SK-MEL-5 (cell line): ENCODE measurements around the gene ATP6V1F. TPM values are rescaled to one million over a fixed set of nuclear protein-coding genes. Genes with fewer than 3 reads are reported as not detected.
A peak's percentile ranks its signal among the peaks of the same experiment; 100 is the strongest.

Experiments used
- DNase-seq: peaks from one replicate; pipeline ENCODE4 v3.0.0-alpha.2; 2016; ENCODE audit warnings: low read depth, low spot score
- in situ Hi-C: cut with HindIII; loops from 2 replicates; pipeline ENCODE4 v1.10.0; 2016; ENCODE audit warnings: low sequenced_read_pairs, high pct_unique_total_duplicates, low pct_unique_long_range_greater_than_20kb
- polyA plus RNA-seq, 2 experiments: library from polyadenylated mRNA; depleted of rRNA; stranded (reverse); fragments of >200 nt; gene quantifications; 2 replicates each; pipeline ENCODE4 v1.2.3, GENCODE V29; 2015
- total RNA-seq: library from RNA; depleted of rRNA; stranded (reverse); fragments of >200 nt; shearing (Covaris generic); gene quantifications from 2 replicates; pipeline ENCODE4 v1.2.3, GENCODE V29; 2014; rRNA removed

ATP6V1F gene, protein sequence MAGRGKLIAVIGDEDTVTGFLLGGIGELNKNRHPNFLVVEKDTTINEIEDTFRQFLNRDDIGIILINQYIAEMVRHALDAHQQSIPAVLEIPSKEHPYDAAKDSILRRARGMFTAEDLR
- total RNA-seq, result 318 and 339 TPM in 2 replicates
- 339 and 433 TPM in 2 replicates for polyA plus RNA-seq (2015; cell fraction: cytosol; rRNA removed)
- polyA plus RNA-seq (2015; cell fraction: nucleus; rRNA removed), result 26.0 and 33.7 TPM in 2 replicates

DNA sequence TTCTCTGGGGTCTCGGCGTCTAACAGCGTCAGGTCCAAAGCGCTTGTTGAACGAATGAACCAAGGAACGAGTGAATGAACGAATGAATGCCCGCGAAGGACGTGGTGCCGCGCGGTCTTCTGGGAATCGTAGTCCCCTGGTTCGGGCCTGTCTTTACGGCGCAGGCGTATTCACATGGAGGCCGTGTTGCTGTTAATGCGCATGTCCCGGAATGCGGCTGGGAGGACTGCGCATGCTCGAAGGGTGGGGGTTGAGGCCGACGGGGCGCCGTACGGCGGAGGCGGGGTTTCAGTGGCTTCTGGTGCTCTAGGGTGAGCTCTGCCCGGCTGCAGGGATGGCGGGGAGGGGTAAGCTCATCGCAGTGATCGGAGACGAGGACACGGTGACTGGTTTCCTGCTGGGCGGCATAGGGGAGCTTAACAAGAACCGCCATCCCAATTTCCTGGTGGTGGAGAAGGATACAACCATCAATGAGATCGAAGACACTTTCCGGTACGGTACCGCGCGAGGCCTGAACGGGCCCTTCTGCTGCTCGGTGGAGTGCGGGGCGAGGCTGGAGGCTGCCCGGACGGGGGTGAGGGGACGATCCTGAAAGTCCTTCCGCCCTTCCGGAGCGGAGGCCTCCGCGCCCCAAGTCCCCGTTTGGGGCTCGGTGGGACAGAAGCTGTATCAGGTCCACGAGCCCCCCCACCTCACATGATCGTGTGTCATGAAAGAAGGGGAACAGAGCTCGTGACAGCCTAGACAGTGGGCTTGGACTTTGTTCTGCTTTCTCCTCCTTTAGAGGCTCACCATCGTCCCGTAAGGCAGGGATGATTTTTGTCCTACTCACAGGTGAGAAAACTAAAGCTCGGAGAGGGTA lies at the start of gene ATP6V1F:
TSS of gene ATP6V1F (plus strand) at position 286 of the 862 bp plus-strand sequence. CDS start at position 335, 49 bp downstream.
- DNase-seq, result peak; percentile 99
- in situ Hi-C loops, result no loop called here

DNA sequence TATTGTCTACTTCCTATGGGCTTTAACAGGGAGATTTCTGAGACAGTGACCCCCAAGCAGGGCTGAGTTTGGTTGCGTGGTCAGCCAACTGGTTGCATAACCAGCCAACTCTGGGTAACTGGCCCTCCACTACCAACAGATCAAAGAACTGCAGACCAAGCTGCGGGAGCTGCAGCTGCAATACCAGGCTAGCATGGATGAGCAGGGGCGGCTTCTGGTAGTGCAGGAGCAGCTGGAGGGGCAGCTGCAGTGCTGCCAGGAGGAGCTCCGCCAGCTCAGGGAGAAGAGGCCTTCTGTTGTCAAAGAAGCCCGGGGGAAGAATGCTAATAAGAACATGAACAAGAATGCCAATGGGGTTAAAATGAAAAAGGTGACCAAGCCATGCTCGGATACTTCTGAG lies 48.2 kb upstream of the ATP6V1F start:
- in situ Hi-C loops, result no loop called here
- DNase-seq, result no peak

DNA sequence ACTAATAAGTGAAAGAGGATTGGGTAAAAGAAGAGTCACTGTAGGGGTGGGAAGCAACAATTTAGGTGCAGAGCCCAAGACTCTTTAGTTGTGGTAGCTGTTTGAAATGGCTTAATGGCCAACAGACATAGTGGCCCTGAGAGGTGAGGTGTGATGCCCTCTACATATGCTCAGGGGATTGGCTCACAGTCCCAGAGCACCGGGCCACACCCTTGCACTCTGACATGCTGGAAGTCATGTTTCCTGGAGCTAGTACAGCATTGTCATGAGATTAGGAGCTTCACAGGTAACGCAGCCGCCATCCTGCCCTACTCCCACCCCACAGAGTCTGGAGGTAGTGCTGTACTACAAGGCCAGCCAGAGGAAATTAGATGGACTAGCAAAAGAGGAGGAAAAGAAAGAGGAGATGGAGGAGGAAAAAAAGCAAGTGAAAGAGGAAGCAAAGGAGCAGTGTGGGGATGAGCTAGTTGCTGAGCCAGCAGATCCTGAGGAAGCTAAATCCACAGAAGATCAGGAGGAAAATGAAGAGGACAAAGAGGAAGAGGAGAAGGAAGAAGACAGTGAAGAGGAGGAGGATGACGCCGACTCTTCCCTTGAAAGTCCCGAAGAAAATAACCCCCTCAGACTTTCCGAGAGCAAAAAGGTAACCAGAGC lies 47.2 kb upstream of the ATP6V1F start:
- DNase-seq, result no peak
- in situ Hi-C loops, result no loop called here

DNA sequence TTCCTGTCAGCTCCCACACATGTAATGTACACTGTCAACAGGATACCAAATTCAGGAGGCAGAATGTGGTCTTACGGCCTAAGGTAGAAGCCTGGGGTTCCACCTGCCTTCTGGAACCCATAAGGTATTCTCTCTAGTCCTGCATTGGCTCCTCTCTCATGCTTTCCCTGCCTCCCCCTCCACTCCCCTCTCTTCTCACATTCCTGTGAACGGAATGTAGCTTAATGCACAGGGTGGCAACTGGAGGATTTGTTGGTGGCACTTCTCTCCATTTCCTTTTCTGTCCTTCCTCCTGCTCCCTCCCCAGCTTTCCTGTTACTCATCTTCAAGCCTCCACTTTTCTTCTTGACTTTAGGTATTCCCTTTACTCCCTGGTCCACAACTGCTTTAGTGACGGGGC lies 44.0 kb upstream of the ATP6V1F start:
- no peak for DNase-seq
- in situ Hi-C loops, result no loop called here

DNA sequence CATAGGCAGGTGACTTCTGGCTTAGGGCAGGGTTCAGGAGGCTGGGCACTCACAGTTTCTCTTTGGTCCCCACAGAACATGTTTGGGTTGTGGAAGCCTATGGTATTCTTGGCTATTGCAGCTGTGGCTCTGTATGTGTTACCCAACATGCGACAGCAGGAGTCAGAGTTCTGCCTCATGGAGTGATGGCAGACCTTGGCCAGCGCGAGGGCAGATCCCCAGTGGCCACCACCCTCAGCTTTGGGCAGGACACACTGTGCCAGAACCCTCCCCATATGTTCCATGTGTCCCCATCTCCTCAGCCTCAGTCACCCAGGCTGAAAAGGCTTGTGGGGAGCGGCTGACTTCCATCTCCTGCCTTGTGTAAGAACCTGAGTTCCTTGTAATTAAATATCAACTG lies 40.9 kb upstream of the ATP6V1F start:
- in situ Hi-C loops, result no loop called here
- no peak for DNase-seq

DNA sequence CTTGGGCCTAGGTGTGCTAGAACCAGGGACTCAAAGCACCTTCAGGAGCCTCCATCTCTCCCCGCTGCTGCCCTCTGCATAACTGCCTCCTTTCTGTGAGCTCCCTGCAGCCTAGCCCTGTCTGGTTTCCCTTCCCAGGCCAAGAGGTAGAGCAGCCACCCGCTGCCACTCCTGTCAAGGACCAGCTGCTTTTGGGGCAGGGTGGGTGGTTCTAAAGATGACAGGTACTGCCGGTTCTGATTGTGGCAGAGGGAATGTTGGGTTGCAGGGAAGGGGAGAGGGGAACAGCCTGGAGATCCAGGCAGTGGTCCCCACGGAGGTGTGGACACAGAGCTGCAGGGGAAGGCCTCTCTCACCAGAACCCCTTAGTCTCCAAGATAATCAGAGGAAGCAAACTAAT lies 36.1 kb upstream of the ATP6V1F start:
- in situ Hi-C loops, result no loop called here
- DNase-seq, result no peak

DNA sequence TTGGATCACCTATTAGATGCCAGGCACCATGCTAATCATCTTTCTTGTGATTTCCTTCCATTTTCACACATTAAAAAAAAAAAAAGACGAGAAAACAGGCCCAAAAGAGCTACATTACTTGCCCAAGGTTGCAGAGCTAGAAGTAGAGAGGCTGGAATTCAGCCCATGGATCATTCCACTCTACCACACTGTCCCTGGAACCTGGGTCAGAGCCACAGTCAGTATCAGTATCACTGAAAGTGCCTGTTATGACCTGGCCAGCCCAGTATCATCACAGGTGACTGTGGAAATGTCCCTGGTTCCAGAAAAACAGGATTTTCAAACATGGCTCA lies 35.8 kb upstream of the ATP6V1F start:
- in situ Hi-C loops, result no loop called here
- DNase-seq, result no peak

DNA sequence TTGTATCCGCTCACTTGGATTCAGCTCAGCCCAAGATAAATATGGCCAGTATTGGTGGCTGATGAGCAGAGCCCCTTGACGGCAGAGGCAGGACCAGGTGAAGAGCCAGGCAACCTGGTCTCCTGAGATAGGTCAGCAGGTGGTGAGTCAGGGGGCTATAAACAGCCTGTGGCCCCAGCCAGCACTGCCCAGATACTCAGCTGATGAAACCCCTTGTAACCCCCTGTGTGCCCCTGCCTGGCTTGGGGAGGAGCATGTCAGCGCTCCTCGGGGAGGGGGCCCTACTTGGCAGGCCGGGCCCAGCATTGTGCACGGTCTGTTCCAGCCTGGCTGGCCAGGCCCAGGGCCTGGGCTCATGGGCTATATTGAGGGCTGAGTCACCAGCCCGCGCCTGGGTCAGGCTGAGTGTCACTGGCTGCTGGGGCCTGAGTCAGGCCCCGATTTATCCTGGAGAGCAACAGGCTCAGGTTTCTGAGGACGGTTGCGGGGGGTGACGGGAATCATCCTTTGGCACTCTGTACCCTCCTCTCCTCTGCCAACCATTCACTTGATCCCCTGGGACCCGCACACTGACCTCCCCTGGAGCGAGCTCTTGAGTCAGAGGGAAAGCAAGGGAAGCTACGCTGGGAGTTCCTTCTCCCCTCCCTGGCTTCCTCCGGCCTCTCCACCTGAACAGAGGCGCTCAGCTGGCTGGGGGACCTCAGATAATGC lies 35.3 kb upstream of the ATP6V1F start:
- in situ Hi-C loops, result no loop called here
- no peak for DNase-seq

DNA sequence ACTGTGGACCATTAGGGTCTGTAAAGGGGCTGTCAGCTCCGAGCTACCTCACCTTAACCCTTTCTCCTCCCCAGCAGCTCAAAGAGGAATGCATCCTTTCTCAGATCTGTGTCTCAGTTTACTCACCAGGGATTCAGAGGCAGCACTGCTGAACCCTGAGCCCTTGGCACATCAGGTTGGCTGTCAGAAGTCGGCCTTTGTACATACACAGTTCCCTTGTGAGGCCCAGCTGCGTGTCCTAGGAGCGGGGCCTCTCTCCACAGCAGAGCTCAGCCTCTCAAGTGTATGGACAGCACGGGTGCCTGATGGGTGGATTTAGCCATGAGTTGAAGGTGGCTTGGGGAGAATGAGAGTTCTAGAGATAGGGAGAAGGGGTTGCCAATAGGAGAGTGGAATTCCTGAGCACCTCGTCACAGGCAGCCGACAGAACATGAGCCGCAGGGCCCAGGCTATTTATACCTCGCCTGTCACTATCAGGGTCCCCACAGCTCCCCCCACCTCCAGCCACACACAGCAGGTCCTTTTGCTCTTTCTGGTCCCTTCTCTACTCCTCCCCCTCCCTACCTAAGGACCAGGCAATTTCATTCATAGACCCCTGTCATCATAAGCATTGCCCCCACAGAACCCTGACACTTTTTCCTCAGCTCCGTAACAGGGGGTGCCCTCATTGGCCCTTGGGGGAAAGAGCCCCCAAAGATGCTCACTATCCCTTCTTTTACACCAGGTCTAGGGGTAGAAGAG lies 34.5 kb upstream of the ATP6V1F start:
- in situ Hi-C loops, result no loop called here

DNA sequence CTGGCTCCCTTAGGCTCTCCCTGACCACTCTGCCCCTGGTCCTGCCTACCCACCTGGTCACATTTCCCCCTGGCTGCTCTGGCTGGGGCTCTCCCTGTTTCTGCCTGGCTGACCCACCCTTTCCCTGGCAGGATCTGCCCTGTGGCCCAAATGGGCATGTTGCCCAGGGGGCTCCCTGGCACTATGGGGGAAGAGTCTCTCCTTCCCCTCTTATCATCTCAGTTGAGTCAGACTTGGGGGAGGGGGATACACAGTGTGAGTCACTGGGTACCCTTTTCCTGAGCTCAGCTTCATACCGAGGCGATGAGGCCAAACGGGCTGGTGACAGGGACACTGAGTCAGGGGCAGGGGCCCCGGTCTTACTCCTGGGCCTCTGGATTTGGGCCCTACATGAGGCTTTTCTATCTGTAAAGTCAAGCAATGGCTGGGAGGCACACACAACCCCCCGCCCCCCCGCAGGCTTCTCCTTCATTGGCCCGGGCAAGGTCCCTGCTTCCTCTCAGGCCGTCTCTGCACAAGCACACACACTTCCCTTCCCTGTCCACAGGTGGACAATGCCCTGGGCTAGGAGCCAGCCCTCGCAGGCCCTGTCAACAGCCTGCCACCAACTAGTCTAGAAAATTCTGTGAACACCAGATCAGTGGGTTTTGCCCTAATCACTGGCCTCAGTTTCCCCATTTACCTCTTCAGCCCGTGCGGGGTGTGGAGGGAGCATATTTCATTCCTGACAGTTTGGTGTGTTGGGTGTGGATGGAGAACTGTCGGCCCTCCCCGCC lies 33.1 kb upstream of the ATP6V1F start:
- DNase-seq, result no peak
- in situ Hi-C loops, result no loop called here

More for the DNA sequence above, 34.5 kb upstream of the ATP6V1F start:
- no peak for DNase-seq

DNA sequence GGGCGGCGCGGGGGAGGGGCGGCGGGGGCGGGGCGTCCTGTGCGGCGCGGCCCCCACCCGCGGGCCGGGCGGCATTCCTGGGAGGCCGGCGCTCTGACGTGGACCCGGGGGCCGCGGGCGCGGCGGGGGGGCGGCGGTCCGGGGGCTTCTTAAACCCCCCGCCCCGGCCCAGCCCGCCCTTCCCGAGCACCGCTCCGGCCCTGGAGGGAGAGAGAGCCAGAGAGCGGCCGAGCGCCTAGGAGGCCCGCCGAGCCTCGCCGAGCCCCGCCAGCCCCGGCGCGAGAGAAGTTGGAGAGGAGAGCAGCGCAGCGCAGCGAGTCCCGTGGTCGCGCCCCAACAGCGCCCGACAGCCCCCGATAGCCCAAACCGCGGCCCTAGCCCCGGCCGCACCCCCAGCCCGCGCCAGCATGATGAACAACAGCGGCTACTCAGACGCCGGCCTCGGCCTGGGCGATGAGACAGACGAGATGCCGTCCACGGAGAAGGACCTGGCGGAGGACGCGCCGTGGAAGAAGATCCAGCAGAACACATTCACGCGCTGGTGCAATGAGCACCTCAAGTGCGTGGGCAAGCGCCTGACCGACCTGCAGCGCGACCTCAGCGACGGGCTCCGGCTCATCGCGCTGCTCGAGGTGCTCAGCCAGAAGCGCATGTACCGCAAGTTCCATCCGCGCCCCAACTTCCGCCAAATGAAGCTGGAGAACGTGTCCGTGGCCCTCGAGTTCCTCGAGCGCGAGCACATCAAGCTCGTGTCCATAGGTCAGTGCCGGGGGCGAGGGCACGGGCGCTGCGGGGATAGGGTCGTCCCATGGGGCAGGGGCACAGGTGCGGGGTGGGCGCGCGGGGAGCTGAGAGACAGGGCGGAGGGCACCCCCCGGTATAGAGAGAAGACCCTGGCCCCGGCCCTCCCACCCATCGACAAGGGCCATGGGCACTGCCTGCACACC lies 32.2 kb upstream of the ATP6V1F start, which contains the start of gene FLNC:
TSS of gene FLNC (plus strand) at position 176 of the 947 bp plus-strand sequence. CDS start at position 408, 232 bp downstream.
- DNase-seq, result no peak
- in situ Hi-C loops, result no loop called here

DNA sequence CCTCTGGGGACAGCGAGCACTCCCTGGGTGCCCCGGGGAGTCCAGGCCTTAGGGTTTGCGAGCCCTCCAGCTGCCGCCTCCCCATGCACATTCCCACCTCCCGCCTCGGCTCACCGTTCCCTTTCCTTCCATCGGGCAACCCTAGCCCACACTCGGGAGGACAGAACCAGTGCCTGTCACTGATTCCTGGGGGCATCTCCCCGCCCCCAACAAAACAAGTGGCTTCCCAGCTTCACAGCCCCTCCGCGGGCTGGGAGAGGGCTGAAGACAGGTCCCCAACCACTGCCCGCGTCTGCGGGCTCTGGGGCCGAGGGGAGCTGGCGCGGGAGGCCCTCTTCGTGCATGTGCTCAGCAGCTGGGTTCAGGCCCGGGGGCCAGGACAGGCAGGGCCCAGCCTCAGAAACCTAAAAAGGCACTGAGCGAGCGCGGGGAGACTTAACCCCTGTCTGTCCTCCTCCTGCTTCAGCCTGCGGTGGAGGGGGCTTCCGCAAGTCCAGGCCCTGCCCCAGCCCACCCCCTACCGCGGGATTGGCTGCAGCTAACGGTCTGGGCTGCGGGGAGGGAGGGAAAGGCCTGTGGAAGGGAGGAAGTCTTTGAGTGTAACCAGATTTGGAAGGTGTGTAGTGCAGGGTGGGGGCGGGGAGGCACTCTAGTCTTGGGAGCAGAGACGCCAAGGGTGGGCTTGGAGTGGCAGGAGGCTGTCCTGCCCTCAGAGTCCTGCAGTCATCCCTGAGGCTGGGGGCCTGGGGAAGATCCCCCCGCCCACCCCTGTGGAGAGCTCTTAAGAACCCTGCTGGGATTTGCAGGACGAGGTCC lies 31.3 kb upstream of the ATP6V1F start:
- in situ Hi-C loops, result no loop called here
- DNase-seq, result no peak

DNA sequence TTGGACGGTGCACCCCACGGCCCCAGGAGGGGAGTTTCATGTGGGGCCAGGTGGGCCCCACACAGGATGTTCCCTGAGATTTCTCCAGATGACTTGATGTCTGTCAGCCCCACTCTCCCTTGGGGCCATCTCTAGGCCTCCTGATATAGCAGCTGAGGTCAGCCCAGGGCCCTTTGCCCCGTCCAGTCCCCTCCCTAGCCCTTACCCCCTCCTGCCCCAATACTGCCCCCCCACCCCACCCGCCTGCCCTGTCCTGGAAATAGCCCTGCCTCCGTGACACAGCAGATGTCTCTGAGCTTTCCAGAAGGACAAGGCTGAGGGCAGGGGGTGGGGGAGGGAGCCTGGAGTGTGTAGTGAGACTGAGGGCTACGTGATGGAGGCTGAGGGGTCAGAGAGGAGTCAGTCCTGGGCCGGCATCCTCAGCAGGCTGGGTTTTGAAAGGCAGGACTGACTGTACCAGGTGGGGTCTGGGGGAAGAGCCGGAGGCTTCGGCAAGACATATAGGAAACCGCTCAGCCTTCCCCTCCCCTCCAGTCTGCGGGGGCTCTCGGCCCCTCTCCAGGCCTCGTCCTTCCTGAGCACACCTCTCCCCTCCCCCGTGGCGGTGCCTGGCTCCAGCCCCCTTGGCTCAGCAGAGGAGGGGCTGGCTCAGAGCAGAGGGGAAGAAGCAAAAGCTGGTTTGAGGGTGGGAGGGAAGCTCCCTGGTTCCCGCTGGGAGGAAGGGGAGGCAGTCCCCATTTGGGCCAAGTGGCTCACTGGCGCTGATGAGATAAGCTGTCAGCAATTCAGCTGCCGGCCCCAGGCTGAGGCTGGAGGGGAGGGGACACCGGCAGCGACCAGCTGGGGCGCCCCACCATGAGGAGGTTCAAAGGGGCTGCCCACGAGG lies 30.4 kb upstream of the ATP6V1F start:
- in situ Hi-C loops, result no loop called here
- no peak for DNase-seq

DNA sequence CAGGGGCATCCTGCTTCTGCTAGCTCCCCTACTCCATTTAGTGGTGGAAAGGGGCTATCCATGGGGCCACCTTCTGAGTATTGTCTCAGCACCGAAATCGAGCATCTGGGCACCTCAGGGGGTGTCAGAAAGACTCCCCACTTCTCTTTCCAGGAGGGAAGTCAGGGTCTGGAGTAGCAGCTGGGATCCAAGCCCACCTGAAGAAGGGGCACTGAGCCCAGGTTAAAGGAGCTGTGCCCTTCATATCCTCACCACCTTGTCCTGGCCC lies 29.8 kb upstream of the ATP6V1F start:
- DNase-seq, result no peak
- in situ Hi-C loops, result no loop called here
